Liver (tissue), 9 donors: ENCODE results near the gene LSM11. TPM values are rescaled to one million over a fixed set of nuclear protein-coding genes. Genes with fewer than 3 reads are reported as not detected.

ENCODE experiments used
- DNase-seq: peaks from one replicate; pipeline ENCODE4 v3.0.0-alpha.2; 2017; ENCODE audit warnings: low spot score
- H3K27ac ChIP-seq, 2 donors: one replicate each; pipeline ENCODE4 v1.7.0; 2013; ENCODE audit warnings: inconsistent platforms in 2 of 2, low read length in 2 of 2, control low read depth in 1 of 2, low read depth in 1 of 2, mild to moderate bottlenecking in 1 of 2
- H3K27me3 ChIP-seq, 4 donors: one replicate each; pipeline versions ENCODE4 v1.6.1 to v1.7.0; 2013; ENCODE audit warnings: low read length in 3 of 4, inconsistent platforms in 1 of 4, mild to moderate bottlenecking in 1 of 4, moderate library complexity in 1 of 4; ENCODE audit not compliant: control insufficient read depth in 4 of 4, insufficient read depth in 4 of 4
- H3K36me3 ChIP-seq, 4 donors: one replicate each; pipeline versions ENCODE4 v1.6.1 to v1.7.0; 2013; ENCODE audit warnings: low read length in 3 of 4, mild to moderate bottlenecking in 3 of 4, low read depth in 1 of 4, moderate library complexity in 1 of 4; ENCODE audit not compliant: control insufficient read depth in 4 of 4, insufficient read depth in 3 of 4
- H3K4me1 ChIP-seq, 4 donors: one replicate each; pipeline versions ENCODE4 v1.6.1 to v1.7.0; 2013; ENCODE audit warnings: low read length in 3 of 4, mild to moderate bottlenecking in 3 of 4, moderate library complexity in 1 of 4; ENCODE audit not compliant: control insufficient read depth in 4 of 4, insufficient read depth in 4 of 4
- H3K4me3 ChIP-seq, 3 donors: one replicate each; pipeline versions ENCODE4 v1.6.1 to v1.7.0; 2013; ENCODE audit warnings: low read length in 3 of 3, control low read depth in 1 of 3, low read depth in 1 of 3, mild to moderate bottlenecking in 1 of 3
- H3K9ac ChIP-seq, 2 donors: one replicate each; pipeline ENCODE4 v1.7.0; 2013; ENCODE audit warnings: low read length in 2 of 2, mild to moderate bottlenecking in 2 of 2, moderate library complexity in 2 of 2, control low read depth in 1 of 2, low read depth in 1 of 2
- H3K9me3 ChIP-seq, 4 donors: one replicate each; pipeline versions ENCODE4 v1.6.1 to v1.7.0; 2013; ENCODE audit warnings: low read length in 3 of 4; ENCODE audit not compliant: control insufficient read depth in 4 of 4
- EGR1 ChIP-seq, 2 donors: IDR thresholded peaks; 2 replicates each; pipeline ENCODE4 v1.6.1; 2016 to 2018; ENCODE audit warnings: antibody characterized with exemption in 2 of 2, low read depth in 2 of 2
- FOXA1 ChIP-seq: IDR thresholded peaks from 2 replicates; pipeline ENCODE4 v1.6.1; 2016; ENCODE audit warnings: antibody characterized with exemption
- FOXA2 ChIP-seq: IDR thresholded peaks from 2 replicates; pipeline ENCODE4 v1.6.1; 2016; ENCODE audit warnings: antibody characterized with exemption
- GABPA ChIP-seq, 2 donors: IDR thresholded peaks in 1 of 2; conservative IDR thresholded peaks in 1 of 2; 2 replicates each; pipeline ENCODE4 v1.6.1; 2016; ENCODE audit warnings: antibody characterized with exemption in 2 of 2, mild to moderate bottlenecking in 1 of 2, moderate library complexity in 1 of 2
- HNF4A ChIP-seq, 2 donors: conservative IDR thresholded peaks; 2 replicates each; pipeline ENCODE4 v1.6.1; 2016; ENCODE audit warnings: antibody characterized with exemption in 2 of 2, mild to moderate bottlenecking in 2 of 2
- HNF4G ChIP-seq: IDR thresholded peaks from 2 replicates; pipeline ENCODE4 v1.6.1; 2016; ENCODE audit warnings: antibody characterized with exemption
- MAX ChIP-seq: IDR thresholded peaks from 2 replicates; pipeline ENCODE4 v1.6.1; 2016; ENCODE audit warnings: antibody characterized with exemption
- NR2F2 ChIP-seq: IDR thresholded peaks from 2 replicates; pipeline ENCODE4 v1.6.1; 2016; ENCODE audit warnings: antibody characterized with exemption
- RAD21 ChIP-seq, 2 donors: IDR thresholded peaks; 2 replicates each; pipeline ENCODE4 v1.6.1; 2016; ENCODE audit warnings: antibody characterized with exemption in 2 of 2, mild to moderate bottlenecking in 2 of 2
- RXRA ChIP-seq, 2 donors: IDR thresholded peaks; 2 replicates each; pipeline ENCODE4 v1.6.1; 2017 to 2018; ENCODE audit warnings: antibody characterized with exemption in 2 of 2, mild to moderate bottlenecking in 1 of 2
- SP1 ChIP-seq: IDR thresholded peaks from 2 replicates; pipeline ENCODE4 v1.6.1; 2018; ENCODE audit warnings: antibody characterized with exemption, mild to moderate bottlenecking
- TAF1 ChIP-seq: conservative IDR thresholded peaks from 2 replicates; pipeline ENCODE4 v1.6.1; 2016; ENCODE audit warnings: antibody characterized with exemption, mild to moderate bottlenecking
- YY1 ChIP-seq: IDR thresholded peaks from 2 replicates; pipeline ENCODE4 v1.6.1; 2016; ENCODE audit warnings: antibody characterized with exemption, mild to moderate bottlenecking
- ZBTB33 ChIP-seq: IDR thresholded peaks from 2 replicates; pipeline ENCODE4 v1.6.1; 2016; ENCODE audit warnings: antibody characterized with exemption
- WGBS: extraction: QIAGEN DNeasy Blood & Tissue Kit; methylation state at CpG from one replicate; pipeline ENCODE4 v1.1.7; 2013; 5-methylcytosine and 5-hydroxymethylcytosine counted together
- polyA plus RNA-seq, 2 donors: library from polyadenylated mRNA; stranded (reverse) in 1 of 2; unstranded in 1 of 2; fragments of 200-250 nt in 1 of 2; fragments of >200 nt in 1 of 2; fragmentation: Nextera tagmentation in 1 of 2; extraction: Ambion mirVana in 1 of 2; gene quantifications; one replicate each; pipeline versions ENCODE4 v1.2.1 to v1.2.3, GENCODE V29; 2013 to 2015
- total RNA-seq, 2 donors: library from RNA; depleted of rRNA; stranded (reverse); fragments of >200 nt; gene quantifications; one replicate each; pipeline ENCODE4 v1.2.3, GENCODE V29; 2014
- TF ChIP-seq, protein P1 (sequence below): IDR thresholded peaks from 2 replicates; pipeline ENCODE4 v1.6.1; 2016; ENCODE audit warnings: antibody characterized with exemption
- TF ChIP-seq, protein P2 (sequence below): fragments of 150-350 bp; IDR thresholded peaks from 2 replicates; pipeline ENCODE4 v1.5.1; 2017; ENCODE audit warnings: improper control_type of control experiment, low read depth, low read length; ENCODE audit not compliant: missing input control
- TF ChIP-seq, protein P3 (sequence below): IDR thresholded peaks from 2 replicates; pipeline ENCODE4 v1.6.1; 2016; ENCODE audit warnings: antibody characterized with exemption, mild to moderate bottlenecking
- donor health status: healthy.
- donor health status: healthy.
- donor health status: healthy.
- donor health status: healthy.
- donor health status: healthy.

The LSM11 gene
- total and polyA plus RNA-seq, 4 donors, result 0.42 to 4.0 (median 1.2) TPM

GRCh38 chr5:157729858-157730257 is 13.7 kb upstream of the LSM11 start (continued):
- TF ChIP-seq MAX, result no peak
- no peak for TF ChIP-seq SP1
- TF ChIP-seq RAD21 (IDR thresholded peaks at IDR 0.05), result no peak
- TF ChIP-seq ZBTB33, result no peak
- no peak for TF ChIP-seq RXRA (IDR thresholded peaks at IDR 0.05)
- no peak for TF ChIP-seq HNF4G
- no peak for TF ChIP-seq GABPA (IDR thresholded peaks at IDR 0.05 in 1 of 2, conservative IDR thresholded peaks at IDR 0.05 in 1 of 2)
- no peak for TF ChIP-seq TAF1

GRCh38 chr5:157730900-157731271 is 12.6 kb upstream of the LSM11 start:
- H3K27ac ChIP-seq, result peak overlapping the region in 1 of 2 donors; percentile 94
- H3K27me3 ChIP-seq, result no peaks in the 10 kb centered on the region
- TF ChIP-seq, protein P1, sequence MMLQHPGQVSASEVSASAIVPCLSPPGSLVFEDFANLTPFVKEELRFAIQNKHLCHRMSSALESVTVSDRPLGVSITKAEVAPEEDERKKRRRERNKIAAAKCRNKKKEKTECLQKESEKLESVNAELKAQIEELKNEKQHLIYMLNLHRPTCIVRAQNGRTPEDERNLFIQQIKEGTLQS, result no peak
- no peaks in the 10 kb centered on the region for H3K9me3 ChIP-seq
- peak overlapping the region; percentile 60 to 99 (median 97) for H3K4me3 ChIP-seq
- no peak for DNase-seq
- peak overlapping the region; percentile 38 to 86 for H3K9ac ChIP-seq
- peaks cover 0 to 10% (median 5%) of the 10 kb centered on the region in 4 donors for H3K4me1 ChIP-seq
- WGBS, result 20% methylated on average over 5 of the region's 5 CpGs
- peaks cover 4 to 17% (median 7%) of the 10 kb centered on the region in 4 donors for H3K36me3 ChIP-seq

DNA sequence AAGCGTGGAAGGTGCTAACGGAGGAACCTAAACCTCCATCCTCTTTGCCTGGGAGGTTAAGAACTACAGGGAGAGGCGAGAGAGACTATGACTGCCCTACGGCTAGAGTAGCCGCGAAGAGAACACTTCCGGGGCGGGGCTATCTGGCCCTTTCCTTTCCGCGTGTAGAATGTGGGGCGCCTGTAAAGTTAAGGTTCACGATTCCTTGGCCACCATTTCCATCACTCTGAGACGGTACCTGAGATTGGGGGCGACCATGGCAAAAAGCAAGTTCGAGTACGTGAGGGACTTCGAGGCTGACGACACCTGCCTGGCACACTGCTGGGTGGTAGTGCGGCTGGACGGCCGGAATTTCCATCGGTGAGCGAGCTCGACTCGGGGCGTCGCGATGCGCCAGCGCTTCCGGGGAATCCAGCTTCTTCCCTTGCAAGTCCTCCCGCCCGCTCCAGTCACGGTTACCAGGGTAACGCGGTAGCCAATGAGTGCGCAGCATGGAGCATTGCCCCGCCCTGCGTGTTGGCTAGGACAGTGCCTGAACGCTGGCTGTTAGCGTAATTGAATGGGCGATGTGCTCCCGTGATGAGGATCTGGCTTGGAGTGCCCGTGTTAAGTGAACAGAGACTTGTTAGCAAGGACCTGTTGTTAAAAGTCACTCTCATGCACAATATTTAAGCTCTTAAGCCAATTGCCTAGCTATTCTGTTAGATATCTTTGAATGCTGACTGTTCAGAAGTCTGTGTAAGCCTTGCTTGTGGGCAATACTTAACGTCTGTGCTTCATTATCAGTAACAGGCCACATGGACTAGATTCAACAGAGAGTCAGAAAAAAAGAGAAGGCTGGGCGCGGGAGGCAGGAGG is 12.0 kb upstream of the LSM11 start, which contains the start of gene THG1L:
Gene THG1L (plus strand): TSS at position 149 of the 858 bp plus-strand sequence. CDS start 21 bp downstream, at position 170.
- H3K27ac ChIP-seq, result peak within 1 kb of the TSS; percentile 94 to 97
- no peaks in the 10 kb centered on the region for H3K9me3 ChIP-seq
- 3% methylated on average over 47 of the region's 47 CpGs for WGBS
- H3K9ac ChIP-seq, result peak within 1 kb of the TSS; percentile 84 to 86
- peaks cover 5 to 19% (median 8%) of the 10 kb centered on the region in 4 donors for H3K36me3 ChIP-seq
- peak within 1 kb of the TSS; percentile 60 to 99 (median 97) for H3K4me3 ChIP-seq
- H3K27me3 ChIP-seq, result no peaks in the 10 kb centered on the region
- peak; percentile 100 for DNase-seq
- peaks cover 0 to 10% (median 5%) of the 10 kb centered on the region in 4 donors for H3K4me1 ChIP-seq
- TF ChIP-seq FOXA1, result no peak
- no peak for TF ChIP-seq ZBTB33
- TF ChIP-seq YY1, result peak; percentile 91
- TF ChIP-seq RAD21 (IDR thresholded peaks at IDR 0.05), result peak in 1 of 2 donors; percentile 34
- peak in 1 of 2 donors; percentile 46 for TF ChIP-seq EGR1 (IDR thresholded peaks at IDR 0.05; ENCODE audit: low read depth in 2 of 2)
- TF ChIP-seq, protein P2, sequence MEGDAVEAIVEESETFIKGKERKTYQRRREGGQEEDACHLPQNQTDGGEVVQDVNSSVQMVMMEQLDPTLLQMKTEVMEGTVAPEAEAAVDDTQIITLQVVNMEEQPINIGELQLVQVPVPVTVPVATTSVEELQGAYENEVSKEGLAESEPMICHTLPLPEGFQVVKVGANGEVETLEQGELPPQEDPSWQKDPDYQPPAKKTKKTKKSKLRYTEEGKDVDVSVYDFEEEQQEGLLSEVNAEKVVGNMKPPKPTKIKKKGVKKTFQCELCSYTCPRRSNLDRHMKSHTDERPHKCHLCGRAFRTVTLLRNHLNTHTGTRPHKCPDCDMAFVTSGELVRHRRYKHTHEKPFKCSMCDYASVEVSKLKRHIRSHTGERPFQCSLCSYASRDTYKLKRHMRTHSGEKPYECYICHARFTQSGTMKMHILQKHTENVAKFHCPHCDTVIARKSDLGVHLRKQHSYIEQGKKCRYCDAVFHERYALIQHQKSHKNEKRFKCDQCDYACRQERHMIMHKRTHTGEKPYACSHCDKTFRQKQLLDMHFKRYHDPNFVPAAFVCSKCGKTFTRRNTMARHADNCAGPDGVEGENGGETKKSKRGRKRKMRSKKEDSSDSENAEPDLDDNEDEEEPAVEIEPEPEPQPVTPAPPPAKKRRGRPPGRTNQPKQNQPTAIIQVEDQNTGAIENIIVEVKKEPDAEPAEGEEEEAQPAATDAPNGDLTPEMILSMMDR, result no peak
- peak; percentile 87 for TF ChIP-seq TAF1
- peak; percentile 54 to 57 for TF ChIP-seq RXRA (IDR thresholded peaks at IDR 0.05)
- TF ChIP-seq, protein P1, result no peak
- no peak for TF ChIP-seq FOXA2
- TF ChIP-seq HNF4A (conservative IDR thresholded peaks at IDR 0.05), result peak; percentile 40 to 51
- TF ChIP-seq NR2F2, result peak; percentile 56
- TF ChIP-seq GABPA (IDR thresholded peaks at IDR 0.05 in 1 of 2, conservative IDR thresholded peaks at IDR 0.05 in 1 of 2), result peak; percentile 72 to 93
- TF ChIP-seq MAX, result peak; percentile 77
- TF ChIP-seq HNF4G, result no peak
- peak; percentile 72 for TF ChIP-seq SP1
- TF ChIP-seq, protein P3, sequence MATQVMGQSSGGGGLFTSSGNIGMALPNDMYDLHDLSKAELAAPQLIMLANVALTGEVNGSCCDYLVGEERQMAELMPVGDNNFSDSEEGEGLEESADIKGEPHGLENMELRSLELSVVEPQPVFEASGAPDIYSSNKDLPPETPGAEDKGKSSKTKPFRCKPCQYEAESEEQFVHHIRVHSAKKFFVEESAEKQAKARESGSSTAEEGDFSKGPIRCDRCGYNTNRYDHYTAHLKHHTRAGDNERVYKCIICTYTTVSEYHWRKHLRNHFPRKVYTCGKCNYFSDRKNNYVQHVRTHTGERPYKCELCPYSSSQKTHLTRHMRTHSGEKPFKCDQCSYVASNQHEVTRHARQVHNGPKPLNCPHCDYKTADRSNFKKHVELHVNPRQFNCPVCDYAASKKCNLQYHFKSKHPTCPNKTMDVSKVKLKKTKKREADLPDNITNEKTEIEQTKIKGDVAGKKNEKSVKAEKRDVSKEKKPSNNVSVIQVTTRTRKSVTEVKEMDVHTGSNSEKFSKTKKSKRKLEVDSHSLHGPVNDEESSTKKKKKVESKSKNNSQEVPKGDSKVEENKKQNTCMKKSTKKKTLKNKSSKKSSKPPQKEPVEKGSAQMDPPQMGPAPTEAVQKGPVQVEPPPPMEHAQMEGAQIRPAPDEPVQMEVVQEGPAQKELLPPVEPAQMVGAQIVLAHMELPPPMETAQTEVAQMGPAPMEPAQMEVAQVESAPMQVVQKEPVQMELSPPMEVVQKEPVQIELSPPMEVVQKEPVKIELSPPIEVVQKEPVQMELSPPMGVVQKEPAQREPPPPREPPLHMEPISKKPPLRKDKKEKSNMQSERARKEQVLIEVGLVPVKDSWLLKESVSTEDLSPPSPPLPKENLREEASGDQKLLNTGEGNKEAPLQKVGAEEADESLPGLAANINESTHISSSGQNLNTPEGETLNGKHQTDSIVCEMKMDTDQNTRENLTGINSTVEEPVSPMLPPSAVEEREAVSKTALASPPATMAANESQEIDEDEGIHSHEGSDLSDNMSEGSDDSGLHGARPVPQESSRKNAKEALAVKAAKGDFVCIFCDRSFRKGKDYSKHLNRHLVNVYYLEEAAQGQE, result peak; percentile 72
